ENCODE results near the gene HLCS.

The HLCS gene

DNA sequence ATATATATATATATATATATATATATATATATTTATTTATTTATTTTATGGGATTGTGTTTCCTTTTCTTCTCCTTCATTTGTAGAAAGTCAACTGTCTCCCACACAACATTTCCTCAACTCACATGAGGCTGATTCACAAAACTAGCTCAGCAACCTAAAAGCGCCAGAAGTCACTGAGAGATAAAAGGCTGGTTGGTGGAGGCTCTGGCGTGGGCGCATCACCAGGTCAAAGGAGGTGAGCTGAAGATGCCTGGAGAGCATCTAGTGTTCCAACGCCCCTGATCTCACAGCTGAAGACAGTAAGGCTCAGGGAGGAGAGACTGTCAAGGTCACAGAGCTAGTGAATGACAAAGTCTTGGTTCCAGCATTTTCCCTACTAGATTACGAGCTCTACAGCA is 78.0 kb downstream of the HLCS start:
- in situ Hi-C loops (cut with HindIII; ENCODE audit: low sequenced_read_pairs) = no loop called here

- in situ Hi-C loops (cut with HindIII; ENCODE audit: low sequenced_read_pairs) = no loop called here
These were observed 78.5 kb downstream of the HLCS start for GRCh38 chr21:36887963-36888362.

DNA sequence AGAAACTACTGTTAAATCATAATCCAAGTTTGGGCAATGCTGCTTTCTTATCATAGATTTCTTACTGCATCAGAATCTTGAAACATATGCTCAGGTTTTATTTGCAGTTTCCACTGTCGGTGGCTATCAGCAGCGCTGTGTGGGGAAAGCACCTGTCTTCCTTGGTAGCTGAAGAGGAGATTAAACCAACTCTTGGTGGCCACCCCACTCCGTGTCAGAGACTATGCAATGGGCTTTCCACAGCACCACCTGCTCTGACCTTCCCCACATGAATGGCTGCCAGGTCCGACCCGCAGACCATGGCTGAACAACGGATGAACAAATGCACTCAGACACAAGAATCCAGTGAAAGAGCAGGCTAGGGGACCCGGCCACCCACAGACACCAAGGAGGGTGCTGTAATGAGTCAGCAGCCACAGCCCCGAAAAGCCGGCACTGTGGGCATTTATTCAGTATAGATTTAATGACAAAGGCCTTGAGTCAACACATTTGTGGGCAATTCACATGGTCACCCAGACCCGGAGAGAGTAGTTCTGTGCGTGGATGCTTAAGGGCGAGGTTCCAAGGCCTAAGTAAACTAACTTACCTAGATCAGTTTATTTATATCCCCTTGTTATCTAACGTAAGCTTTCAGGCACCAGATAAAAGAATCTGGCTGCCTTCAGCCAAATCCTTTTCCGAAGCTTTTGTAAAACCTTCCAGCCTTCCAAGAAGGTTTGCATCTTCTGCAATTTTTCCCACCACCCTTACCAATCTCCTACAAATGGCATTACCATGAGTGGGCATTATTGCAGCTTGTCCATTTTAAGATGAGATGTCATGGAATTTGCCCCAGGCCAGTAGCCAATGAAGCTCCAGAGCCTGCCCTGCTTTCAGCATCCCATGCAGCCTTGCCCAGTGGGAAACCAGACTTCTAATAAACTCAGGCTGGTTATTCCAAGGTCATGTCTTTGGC is 82.7 kb downstream of the HLCS start:
- in situ Hi-C loops (cut with HindIII; ENCODE audit: low sequenced_read_pairs) = no loop called here

GRCh38 chr21:36882776-36883175 is 83.7 kb downstream of the HLCS start:
- in situ Hi-C loops (cut with HindIII; ENCODE audit: low sequenced_read_pairs) = no loop called here

GRCh38 chr21:36881228-36881627 is 85.2 kb downstream of the HLCS start:
- in situ Hi-C loops (cut with HindIII; ENCODE audit: low sequenced_read_pairs) = no loop called here

DNA sequence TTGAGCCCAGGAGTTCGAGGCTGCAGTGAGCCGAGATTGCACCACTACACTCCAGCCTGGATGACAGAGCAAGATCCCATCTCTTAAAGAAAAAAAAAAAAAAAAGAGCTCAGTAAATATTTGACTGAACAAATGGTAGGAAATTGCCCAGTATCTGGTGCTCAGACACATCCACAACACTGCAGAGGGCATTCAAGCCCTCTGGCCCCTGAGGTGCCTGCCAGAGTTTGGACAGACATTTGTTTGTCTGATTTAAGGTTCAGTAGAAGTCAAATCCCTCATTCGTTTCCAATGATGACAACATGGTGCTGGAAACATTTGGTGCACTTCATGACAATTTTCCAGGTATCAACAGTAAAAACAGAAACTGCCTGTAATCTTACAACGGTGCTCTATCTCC is 86.6 kb downstream of the HLCS start:
- in situ Hi-C loops (cut with HindIII; ENCODE audit: low sequenced_read_pairs) = no loop called here

DNA sequence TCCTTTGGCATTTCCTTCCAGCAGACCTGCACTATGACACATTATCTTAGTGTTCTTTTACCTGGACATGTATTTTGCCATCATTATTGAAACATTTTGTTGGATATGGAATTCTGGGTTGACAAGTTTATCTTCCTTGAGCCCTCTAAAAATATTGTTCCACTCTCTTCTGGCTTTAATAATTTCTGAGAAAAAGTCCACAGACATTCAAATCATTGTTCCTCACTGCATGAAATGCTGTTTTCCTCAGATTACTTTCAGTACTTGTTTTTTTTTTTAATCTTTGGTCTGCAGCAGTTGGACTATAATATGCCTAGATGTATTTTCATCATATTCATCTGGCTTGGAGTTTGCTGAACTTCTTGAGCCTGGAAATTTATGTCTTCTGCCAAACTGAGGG is 88.7 kb downstream of the HLCS start:
- in situ Hi-C loops (cut with HindIII; ENCODE audit: low sequenced_read_pairs) = no loop called here

DNA sequence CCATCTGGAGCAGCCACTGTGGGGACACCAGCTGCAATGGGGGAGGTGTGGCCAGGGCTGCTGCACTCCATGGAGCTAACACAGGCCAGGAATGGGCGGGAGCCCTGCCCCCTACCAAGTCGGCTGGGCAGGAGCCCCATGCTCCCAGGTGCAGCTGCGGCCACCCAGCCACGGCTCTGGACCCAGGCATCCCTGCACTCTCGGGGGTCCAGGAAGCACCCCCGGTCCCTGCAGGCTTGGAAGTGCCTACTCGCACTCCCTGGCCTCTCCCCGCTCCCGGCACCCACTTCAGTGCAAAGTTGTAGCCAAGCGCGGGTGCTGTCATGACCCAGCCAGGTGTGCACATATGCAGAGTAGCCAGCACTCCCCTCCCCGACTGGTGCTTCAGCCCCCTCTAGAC is 91.8 kb downstream of the HLCS start:
- in situ Hi-C loops (cut with HindIII; ENCODE audit: low sequenced_read_pairs) = no loop called here

DNA sequence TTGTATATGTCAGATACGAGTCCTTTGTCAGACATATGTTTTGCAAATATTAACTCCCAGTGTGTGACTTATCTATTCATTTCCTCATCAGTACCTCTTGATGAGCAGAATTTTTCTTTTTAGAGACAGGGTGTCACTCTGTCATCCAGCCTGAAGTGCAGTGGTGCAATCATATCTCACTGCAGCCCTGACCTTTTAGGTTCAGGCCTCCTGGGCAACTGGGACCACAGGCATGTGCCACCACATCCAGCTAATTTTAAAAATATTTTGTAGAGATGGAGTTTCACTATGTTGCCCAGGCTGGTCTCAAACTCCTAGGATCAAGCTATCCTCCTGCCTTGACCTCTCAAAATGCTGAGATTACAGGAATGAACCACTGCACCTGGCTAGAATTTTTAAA is 93.0 kb downstream of the HLCS start:
- in situ Hi-C loops (cut with HindIII; ENCODE audit: low sequenced_read_pairs) = no loop called here

GRCh38 chr21:36867291-36867905 is 99.1 kb downstream of the HLCS start:
- in situ Hi-C loops (cut with HindIII; ENCODE audit: low sequenced_read_pairs) = no loop called here

GRCh38 chr21:36866419-36866818 is 100.0 kb downstream of the HLCS start:
- in situ Hi-C loops (cut with HindIII; ENCODE audit: low sequenced_read_pairs) = no loop called here

DNA sequence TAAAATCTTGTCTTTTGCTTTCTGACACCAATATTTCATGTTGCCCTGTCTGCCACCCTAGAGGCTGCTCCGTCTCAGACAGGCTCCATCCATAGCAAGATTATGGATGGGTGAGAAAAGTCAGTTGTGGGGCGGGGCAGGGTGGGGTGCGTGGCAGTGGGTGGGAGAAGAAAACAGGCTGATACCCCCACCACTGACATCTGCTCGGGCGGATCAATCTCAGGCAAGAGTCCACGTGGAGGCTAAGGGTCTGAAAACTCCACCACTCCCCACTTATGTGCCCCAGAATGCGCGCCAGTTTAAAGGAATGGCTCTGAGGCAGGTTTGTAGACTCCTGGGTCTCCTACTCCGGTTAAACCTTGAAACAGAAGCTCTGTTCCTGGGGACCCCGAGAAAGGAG is 101.5 kb downstream of the HLCS start:
- in situ Hi-C loops (cut with HindIII; ENCODE audit: low sequenced_read_pairs) = no loop called here

GRCh38 chr21:36863260-36863659 is 103.2 kb downstream of the HLCS start:
- in situ Hi-C loops (cut with HindIII; ENCODE audit: low sequenced_read_pairs) = no loop called here

- in situ Hi-C loops (cut with HindIII; ENCODE audit: low sequenced_read_pairs) = no loop called here
These were observed 104.7 kb downstream of the HLCS start for GRCh38 chr21:36861595-36862323.

GRCh38 chr21:36860736-36861594 is 105.5 kb downstream of the HLCS start:
- in situ Hi-C loops (cut with HindIII; ENCODE audit: low sequenced_read_pairs) = no loop called here

GRCh38 chr21:36859744-36860501 is 106.5 kb downstream of the HLCS start:
- in situ Hi-C loops (cut with HindIII; ENCODE audit: low sequenced_read_pairs) = no loop called here

GRCh38 chr21:36858320-36858957 is 108.0 kb downstream of the HLCS start:
- in situ Hi-C loops (cut with HindIII; ENCODE audit: low sequenced_read_pairs) = no loop called here

DNA sequence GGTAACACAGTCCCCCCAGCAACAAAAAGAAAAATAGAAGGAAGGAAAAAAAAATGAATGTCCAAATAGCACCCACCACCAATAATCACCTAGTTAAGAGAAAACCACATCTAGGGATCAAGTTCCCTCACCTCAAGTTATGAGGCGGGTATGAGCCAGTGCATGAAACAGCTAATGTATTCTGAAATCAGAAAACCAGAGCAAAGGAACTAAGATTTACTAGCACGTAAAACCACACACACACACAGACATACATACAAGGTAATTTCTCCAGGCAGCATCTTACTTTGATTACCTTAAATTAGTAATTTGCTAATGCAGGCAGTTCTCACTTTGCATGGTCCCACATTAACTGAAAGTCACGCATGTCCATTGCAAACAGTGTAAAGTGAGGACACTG is 109.8 kb downstream of the HLCS start:
- in situ Hi-C loops (cut with HindIII; ENCODE audit: low sequenced_read_pairs) = no loop called here

DNA sequence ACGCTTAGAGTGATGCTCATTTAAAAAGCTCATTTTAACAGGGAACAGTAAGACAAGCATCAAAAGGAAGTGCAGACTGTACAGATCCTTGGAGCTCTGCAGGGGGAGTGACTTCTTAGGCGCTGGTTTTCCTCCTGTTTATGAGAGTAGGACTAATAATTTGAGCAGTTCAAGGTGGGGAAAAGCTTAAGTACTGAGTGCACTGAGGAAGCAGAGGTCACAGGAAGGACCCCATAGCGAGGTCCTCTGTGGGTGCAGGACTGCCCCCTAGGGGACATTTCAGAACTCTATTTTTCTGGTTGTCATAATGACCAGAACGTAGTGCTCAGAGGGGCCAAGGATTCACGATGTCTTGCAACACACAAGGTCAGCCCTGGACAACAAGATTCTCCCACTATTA is 112.1 kb downstream of the HLCS start:
- in situ Hi-C loops (cut with HindIII; ENCODE audit: low sequenced_read_pairs) = no loop called here

- in situ Hi-C loops (cut with HindIII; ENCODE audit: low sequenced_read_pairs) = no loop called here
These were observed 113.6 kb downstream of the HLCS start for GRCh38 chr21:36852864-36853263.
